ENCODE data around the gene STARD7. TPM values are rescaled to one million over a fixed set of nuclear protein-coding genes. Genes with fewer than 3 reads are reported as not detected.

The STARD7 gene
- total and polyA plus RNA-seq, 10 of the 15 experiments (the other 5 are each of a cell fraction or from before 2014, with no cell fraction given): 85.4 to 237 (median 153) TPM

DNA sequence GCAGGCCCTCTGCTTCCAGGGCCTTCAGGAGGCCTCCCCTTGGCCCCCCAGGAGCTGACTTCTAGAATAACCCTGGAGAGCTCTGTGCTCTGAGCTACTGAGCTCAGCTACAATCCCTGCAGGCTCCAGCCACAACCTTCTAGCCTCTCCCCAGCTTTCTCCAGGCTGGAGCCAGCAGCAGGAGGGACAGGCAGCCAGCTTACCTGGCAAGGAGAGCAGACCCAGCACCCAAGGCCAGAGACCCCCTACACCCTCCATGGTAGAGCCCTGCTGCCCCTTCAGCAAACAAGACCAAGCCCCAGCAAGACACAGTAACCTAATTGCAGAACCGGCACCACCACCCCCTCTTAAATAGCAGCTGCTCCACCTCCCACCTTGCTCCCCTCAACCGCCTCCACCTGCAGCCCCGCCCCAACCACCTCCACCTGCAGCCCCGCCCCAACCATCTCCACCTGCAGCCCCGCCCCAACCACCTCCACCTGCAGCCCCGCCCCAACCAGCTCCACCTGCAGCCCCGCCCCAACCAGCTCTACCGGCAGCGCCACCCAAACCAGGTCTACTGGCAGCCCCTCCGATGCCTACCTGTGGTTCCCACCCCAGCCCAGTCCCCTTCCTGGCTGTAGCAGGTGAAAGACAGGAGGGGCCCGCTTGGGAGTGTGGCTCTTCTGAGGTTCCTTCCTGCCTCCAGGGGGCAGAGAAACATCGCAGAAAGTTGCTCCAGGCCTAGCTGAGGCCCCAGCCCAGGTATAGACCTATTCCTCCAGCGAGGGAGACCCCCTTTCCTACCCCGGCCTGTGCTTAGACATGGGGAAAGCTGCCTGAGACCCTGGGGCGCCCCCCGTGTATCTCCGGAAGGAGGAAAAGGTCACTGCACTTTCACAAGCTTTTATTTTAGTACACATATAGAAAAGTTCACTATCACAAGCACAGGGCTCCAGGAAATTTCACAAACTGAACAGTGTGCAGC lies 70.2 kb downstream of the STARD7 start, which contains the start of gene ASTL (continued):
- TF ChIP-seq, protein P1, sequence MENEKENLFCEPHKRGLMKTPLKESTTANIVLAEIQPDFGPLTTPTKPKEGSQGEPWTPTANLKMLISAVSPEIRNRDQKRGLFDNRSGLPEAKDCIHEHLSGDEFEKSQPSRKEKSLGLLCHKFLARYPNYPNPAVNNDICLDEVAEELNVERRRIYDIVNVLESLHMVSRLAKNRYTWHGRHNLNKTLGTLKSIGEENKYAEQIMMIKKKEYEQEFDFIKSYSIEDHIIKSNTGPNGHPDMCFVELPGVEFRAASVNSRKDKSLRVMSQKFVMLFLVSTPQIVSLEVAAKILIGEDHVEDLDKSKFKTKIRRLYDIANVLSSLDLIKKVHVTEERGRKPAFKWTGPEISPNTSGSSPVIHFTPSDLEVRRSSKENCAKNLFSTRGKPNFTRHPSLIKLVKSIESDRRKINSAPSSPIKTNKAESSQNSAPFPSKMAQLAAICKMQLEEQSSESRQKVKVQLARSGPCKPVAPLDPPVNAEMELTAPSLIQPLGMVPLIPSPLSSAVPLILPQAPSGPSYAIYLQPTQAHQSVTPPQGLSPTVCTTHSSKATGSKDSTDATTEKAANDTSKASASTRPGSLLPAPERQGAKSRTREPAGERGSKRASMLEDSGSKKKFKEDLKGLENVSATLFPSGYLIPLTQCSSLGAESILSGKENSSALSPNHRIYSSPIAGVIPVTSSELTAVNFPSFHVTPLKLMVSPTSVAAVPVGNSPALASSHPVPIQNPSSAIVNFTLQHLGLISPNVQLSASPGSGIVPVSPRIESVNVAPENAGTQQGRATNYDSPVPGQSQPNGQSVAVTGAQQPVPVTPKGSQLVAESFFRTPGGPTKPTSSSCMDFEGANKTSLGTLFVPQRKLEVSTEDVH (IDR thresholded peaks at IDR 0.05; ENCODE audit: low read depth, partially characterized antibody): peak; percentile 54
- no peak for TF ChIP-seq FOXK2 (IDR thresholded peaks at IDR 0.05)
- TF ChIP-seq SRF (IDR thresholded peaks at IDR 0.05; ENCODE audit: low read depth in 2 of 2, low read length in 2 of 2): no peak
- no peak for TF ChIP-seq DPF2 (IDR thresholded peaks at IDR 0.05)
- TF ChIP-seq, protein P2, sequence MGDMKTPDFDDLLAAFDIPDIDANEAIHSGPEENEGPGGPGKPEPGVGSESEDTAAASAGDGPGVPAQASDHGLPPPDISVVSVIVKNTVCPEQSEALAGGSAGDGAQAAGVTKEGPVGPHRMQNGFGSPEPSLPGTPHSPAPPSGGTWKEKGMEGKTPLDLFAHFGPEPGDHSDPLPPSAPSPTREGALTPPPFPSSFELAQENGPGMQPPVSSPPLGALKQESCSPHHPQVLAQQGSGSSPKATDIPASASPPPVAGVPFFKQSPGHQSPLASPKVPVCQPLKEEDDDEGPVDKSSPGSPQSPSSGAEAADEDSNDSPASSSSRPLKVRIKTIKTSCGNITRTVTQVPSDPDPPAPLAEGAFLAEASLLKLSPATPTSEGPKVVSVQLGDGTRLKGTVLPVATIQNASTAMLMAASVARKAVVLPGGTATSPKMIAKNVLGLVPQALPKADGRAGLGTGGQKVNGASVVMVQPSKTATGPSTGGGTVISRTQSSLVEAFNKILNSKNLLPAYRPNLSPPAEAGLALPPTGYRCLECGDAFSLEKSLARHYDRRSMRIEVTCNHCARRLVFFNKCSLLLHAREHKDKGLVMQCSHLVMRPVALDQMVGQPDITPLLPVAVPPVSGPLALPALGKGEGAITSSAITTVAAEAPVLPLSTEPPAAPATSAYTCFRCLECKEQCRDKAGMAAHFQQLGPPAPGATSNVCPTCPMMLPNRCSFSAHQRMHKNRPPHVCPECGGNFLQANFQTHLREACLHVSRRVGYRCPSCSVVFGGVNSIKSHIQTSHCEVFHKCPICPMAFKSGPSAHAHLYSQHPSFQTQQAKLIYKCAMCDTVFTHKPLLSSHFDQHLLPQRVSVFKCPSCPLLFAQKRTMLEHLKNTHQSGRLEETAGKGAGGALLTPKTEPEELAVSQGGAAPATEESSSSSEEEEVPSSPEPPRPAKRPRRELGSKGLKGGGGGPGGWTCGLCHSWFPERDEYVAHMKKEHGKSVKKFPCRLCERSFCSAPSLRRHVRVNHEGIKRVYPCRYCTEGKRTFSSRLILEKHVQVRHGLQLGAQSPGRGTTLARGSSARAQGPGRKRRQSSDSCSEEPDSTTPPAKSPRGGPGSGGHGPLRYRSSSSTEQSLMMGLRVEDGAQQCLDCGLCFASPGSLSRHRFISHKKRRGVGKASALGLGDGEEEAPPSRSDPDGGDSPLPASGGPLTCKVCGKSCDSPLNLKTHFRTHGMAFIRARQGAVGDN (IDR thresholded peaks at IDR 0.05): peak; percentile 32; the same call in 1 of the 2 replicates
- peak; percentile 43; the same call in 1 of the 2 replicates for TF ChIP-seq LARP7 (IDR thresholded peaks at IDR 0.05)
- TF ChIP-seq SMAD1 (IDR thresholded peaks at IDR 0.05; ENCODE audit: low read depth, partially characterized antibody): no peak
- no peak for TF ChIP-seq RB1 (IDR thresholded peaks at IDR 0.05; ENCODE audit: borderline replicate concordance)
- TF ChIP-seq SIX5 (IDR thresholded peaks at IDR 0.05; ENCODE audit: low read depth, low read length, severe bottlenecking): no peak
- TF ChIP-seq, protein P3, sequence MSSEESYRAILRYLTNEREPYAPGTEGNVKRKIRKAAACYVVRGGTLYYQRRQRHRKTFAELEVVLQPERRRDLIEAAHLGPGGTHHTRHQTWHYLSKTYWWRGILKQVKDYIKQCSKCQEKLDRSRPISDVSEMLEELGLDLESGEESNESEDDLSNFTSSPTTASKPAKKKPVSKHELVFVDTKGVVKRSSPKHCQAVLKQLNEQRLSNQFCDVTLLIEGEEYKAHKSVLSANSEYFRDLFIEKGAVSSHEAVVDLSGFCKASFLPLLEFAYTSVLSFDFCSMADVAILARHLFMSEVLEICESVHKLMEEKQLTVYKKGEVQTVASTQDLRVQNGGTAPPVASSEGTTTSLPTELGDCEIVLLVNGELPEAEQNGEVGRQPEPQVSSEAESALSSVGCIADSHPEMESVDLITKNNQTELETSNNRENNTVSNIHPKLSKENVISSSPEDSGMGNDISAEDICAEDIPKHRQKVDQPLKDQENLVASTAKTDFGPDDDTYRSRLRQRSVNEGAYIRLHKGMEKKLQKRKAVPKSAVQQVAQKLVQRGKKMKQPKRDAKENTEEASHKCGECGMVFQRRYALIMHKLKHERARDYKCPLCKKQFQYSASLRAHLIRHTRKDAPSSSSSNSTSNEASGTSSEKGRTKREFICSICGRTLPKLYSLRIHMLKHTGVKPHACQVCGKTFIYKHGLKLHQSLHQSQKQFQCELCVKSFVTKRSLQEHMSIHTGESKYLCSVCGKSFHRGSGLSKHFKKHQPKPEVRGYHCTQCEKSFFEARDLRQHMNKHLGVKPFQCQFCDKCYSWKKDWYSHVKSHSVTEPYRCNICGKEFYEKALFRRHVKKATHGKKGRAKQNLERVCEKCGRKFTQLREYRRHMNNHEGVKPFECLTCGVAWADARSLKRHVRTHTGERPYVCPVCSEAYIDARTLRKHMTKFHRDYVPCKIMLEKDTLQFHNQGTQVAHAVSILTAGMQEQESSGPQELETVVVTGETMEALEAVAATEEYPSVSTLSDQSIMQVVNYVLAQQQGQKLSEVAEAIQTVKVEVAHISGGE (CRISPR knock-in tag; IDR thresholded peaks at IDR 0.05): no peak
- TF ChIP-seq BRCA1 (IDR thresholded peaks at IDR 0.05; ENCODE audit: low read depth, low read length): no peak
- no peak for TF ChIP-seq POLR2A (IDR thresholded peaks at IDR 0.05; ENCODE audit: low read depth, low read length)
- TF ChIP-seq, protein P4, sequence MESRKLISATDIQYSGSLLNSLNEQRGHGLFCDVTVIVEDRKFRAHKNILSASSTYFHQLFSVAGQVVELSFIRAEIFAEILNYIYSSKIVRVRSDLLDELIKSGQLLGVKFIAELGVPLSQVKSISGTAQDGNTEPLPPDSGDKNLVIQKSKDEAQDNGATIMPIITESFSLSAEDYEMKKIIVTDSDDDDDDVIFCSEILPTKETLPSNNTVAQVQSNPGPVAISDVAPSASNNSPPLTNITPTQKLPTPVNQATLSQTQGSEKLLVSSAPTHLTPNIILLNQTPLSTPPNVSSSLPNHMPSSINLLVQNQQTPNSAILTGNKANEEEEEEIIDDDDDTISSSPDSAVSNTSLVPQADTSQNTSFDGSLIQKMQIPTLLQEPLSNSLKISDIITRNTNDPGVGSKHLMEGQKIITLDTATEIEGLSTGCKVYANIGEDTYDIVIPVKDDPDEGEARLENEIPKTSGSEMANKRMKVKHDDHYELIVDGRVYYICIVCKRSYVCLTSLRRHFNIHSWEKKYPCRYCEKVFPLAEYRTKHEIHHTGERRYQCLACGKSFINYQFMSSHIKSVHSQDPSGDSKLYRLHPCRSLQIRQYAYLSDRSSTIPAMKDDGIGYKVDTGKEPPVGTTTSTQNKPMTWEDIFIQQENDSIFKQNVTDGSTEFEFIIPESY (IDR thresholded peaks at IDR 0.05): no peak
- no peak for TF ChIP-seq STAT1 (conservative IDR thresholded peaks at IDR 0.05)
- TF ChIP-seq JUNB (IDR thresholded peaks at IDR 0.05): no peak
- no peak for TF ChIP-seq PML (IDR thresholded peaks at IDR 0.05; ENCODE audit: low read length)
- TF ChIP-seq ZNF217 (IDR thresholded peaks at IDR 0.05): no peak
- TF ChIP-seq IKZF2 (IDR thresholded peaks at IDR 0.05): no peak

All from GM12878 (cell line).